Parathyroid adenoma (tissue), 2 donors: Measurements from ENCODE around the gene CDH13.

Experiments
- H2AFZ ChIP-seq: fragments of 300-600 bp; sonication (generic); one replicate; pipeline ENCODE4 v1.7.0; 2017; ENCODE audit warnings: antibody characterized with exemption, mild to moderate bottlenecking
- H3K27ac ChIP-seq: fragments of 300-600 bp; sonication (generic); one replicate; pipeline ENCODE4 v1.7.0; 2017
- H3K27me3 ChIP-seq: fragments of 300-600 bp; sonication (generic); one replicate; pipeline ENCODE4 v1.7.0; 2017; ENCODE audit warnings: low read length; ENCODE audit not compliant: control insufficient read depth, insufficient read depth
- H3K36me3 ChIP-seq: fragments of 300-600 bp; sonication (generic); one replicate; pipeline ENCODE4 v1.7.0; 2017; ENCODE audit warnings: low read length; ENCODE audit not compliant: control insufficient read depth, insufficient read depth
- H3K4me1 ChIP-seq: fragments of 300-600 bp; sonication (generic); one replicate; pipeline ENCODE4 v1.7.0; 2017; ENCODE audit warnings: control low read depth
- H3K4me2 ChIP-seq: fragments of 300-600 bp; sonication (generic); one replicate; pipeline ENCODE4 v1.7.0; 2017; ENCODE audit warnings: low read length
- H3K4me3 ChIP-seq: fragments of 300-600 bp; sonication (generic); one replicate; pipeline ENCODE4 v1.7.0; 2017; ENCODE audit warnings: low read depth, low read length
- H3K79me2 ChIP-seq: fragments of 300-600 bp; sonication (generic); one replicate; pipeline ENCODE4 v1.7.0; 2017; ENCODE audit warnings: control low read depth
- H3K9ac ChIP-seq: fragments of 300-600 bp; sonication (generic); one replicate; pipeline ENCODE4 v1.7.0; 2017; ENCODE audit warnings: mild to moderate bottlenecking
- H3K9me3 ChIP-seq: fragments of 300-600 bp; sonication (generic); one replicate; pipeline ENCODE4 v1.7.0; 2017; ENCODE audit warnings: low read length; ENCODE audit not compliant: control insufficient read depth
- TF ChIP-seq, protein P1 (sequence below): fragments of 300-600 bp; sonication (generic); IDR thresholded peaks from one replicate; pipeline ENCODE4 v1.7.0; 2017; ENCODE audit warnings: antibody characterized with exemption, mild to moderate bottlenecking
- donor health status: primary hyperparathyroidism.

CDH13 gene

DNA sequence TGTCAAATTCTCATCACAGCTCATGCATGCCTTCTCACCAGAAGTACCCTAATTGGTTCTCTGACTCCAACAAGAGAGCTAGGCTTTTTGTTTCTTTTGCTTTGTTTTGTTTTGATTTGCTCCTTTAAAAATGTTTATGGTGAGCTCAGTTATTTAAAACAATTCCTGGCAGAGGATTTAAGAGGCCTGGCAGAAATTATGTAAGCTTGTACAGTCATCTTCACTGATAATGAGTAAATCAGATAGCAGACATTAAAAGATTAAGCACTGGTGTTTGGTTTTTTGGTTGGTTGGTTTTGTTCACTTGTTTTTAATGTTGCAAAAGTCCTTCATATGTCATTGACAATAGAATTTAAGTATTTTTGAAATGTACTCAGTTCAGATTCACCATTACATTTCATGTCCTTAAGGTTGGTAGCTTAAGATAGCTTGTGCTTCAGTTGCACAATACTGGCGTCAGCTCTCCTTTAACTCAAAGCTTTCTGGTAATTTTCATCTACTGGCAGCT, 378.9 kb downstream of the CDH13 start:
- H3K27me3 ChIP-seq = no peaks in the 10 kb centered on the region
- no peaks in the 10 kb centered on the region for H3K9me3 ChIP-seq
- no peaks in the 10 kb centered on the region for H3K36me3 ChIP-seq
- no peaks in the 10 kb centered on the region for H3K79me2 ChIP-seq
- no peak overlapping the region for H3K9ac ChIP-seq
- TF ChIP-seq, protein P1, sequence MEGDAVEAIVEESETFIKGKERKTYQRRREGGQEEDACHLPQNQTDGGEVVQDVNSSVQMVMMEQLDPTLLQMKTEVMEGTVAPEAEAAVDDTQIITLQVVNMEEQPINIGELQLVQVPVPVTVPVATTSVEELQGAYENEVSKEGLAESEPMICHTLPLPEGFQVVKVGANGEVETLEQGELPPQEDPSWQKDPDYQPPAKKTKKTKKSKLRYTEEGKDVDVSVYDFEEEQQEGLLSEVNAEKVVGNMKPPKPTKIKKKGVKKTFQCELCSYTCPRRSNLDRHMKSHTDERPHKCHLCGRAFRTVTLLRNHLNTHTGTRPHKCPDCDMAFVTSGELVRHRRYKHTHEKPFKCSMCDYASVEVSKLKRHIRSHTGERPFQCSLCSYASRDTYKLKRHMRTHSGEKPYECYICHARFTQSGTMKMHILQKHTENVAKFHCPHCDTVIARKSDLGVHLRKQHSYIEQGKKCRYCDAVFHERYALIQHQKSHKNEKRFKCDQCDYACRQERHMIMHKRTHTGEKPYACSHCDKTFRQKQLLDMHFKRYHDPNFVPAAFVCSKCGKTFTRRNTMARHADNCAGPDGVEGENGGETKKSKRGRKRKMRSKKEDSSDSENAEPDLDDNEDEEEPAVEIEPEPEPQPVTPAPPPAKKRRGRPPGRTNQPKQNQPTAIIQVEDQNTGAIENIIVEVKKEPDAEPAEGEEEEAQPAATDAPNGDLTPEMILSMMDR = no peak
- no peak overlapping the region for H3K4me2 ChIP-seq
- H3K27ac ChIP-seq = no peak overlapping the region
- no peak overlapping the region for H3K4me3 ChIP-seq
- no peaks in the 10 kb centered on the region for H3K4me1 ChIP-seq
- H2AFZ ChIP-seq = peak overlapping the region; percentile 25

DNA sequence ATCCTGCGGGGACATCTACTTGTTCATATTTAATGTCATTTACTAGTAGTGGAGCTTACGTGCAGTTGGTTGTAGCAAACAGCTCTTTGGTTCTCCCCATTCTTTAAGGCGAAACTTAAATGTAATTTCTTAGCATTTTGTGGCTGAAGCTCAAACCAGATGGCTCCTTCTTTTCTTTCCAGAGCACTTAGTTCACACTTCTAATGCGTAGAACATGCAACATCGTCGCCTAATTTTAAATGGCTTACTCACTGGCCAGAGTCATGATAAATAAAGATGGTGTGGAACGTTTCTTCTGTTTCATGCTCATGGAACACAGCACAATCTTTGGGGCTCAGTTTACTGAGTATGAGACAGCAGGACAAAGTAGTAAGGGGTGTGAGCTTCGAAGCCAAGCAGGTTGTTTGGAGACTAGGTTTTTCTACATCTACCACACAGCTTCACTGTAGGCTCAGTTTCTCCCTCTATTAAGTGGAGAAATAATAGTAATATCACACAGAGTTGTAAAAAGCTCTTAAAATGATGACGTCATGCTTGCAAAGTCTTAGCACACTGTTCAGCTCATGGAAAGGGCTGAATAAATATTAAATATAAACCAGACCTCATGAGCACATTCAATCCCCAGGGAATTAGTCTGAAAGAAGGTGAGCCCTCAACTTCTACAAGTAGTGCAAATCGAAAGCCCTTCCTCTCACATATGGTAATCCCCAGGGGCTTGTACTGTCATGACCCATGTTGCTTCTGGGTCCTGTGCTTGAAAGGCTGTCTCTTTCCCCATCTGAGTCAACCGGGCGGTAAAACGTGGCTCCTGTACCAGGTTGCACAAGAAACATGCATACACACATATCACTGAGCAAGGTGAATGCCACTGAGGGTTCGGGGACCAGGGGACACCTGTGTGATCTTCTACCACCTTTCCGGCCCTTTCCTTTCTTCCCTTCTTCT, 384.3 kb downstream of the CDH13 start:
- H3K27ac ChIP-seq = no peak overlapping the region
- H3K4me3 ChIP-seq = no peak overlapping the region
- H3K36me3 ChIP-seq = no peaks in the 10 kb centered on the region

DNA sequence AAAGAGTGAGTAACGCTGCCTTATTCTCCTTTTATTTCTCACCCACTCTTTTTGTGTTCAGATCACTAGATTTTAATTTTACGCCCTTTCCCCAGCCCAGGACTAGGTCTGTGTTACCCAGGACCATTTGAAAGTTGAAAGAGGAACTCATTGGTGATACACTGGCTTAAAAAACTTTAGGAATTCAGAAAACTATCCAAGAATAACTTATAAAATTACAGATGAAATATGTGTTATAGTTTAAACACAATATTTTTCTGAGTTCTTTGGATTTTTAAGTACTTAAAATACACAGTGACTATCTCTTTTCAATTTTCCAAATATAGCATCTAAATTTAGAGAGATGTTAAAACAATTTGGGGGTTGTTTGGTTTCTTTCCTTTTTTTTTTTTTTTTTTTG, 385.2 kb downstream of the CDH13 start:
- no peaks in the 10 kb centered on the region for H3K79me2 ChIP-seq

More for the DNA sequence above, 384.3 kb downstream of the CDH13 start:
- Histone ChIP-seq H3K9me3 (no peaks in the 10 kb centered on the region), H3K79me2 (no peaks in the 10 kb centered on the region), H3K9ac (no peak overlapping the region), H3K4me2 (no peak overlapping the region), H3K27me3 (no peaks in the 10 kb centered on the region), H2AFZ (no peak overlapping the region), H3K4me1 (no peaks in the 10 kb centered on the region)
- TF ChIP-seq, protein P1 = no peak

DNA sequence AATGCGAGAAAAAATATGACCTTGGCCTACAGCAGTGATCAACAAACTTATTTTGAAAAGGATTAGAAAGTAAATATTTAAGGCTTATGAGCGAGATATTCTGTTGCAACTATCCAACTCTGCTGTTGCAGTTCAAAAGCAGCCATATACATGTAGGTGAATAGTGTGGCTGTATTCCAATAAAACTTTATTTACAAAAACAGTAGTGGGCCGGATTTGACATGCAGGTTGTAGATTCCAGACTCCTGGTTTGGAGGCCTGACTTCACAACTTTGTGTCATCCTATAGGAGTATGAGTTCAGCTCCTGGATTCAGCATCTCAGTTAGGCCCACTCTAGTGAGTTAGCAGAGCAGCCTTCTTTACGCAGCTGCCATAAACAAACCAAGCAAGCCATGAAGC, 386.3 kb downstream of the CDH13 start:
- Histone ChIP-seq H3K9ac (no peak overlapping the region), H3K27me3 (no peaks in the 10 kb centered on the region), H3K27ac (no peak overlapping the region), H3K4me2 (no peak overlapping the region), H2AFZ (no peak overlapping the region), H3K79me2 (no peaks in the 10 kb centered on the region), H3K4me1 (no peaks in the 10 kb centered on the region), H3K4me3 (no peak overlapping the region), H3K9me3 (no peaks in the 10 kb centered on the region), H3K36me3 (no peaks in the 10 kb centered on the region)
- TF ChIP-seq, protein P1 = no peak

More for the DNA sequence above, 385.2 kb downstream of the CDH13 start:
- Histone ChIP-seq H3K4me1 (no peaks in the 10 kb centered on the region), H2AFZ (no peak overlapping the region), H3K4me2 (no peak overlapping the region), H3K36me3 (no peaks in the 10 kb centered on the region), H3K9ac (no peak overlapping the region), H3K4me3 (no peak overlapping the region), H3K27ac (no peak overlapping the region), H3K27me3 (no peaks in the 10 kb centered on the region), H3K9me3 (no peaks in the 10 kb centered on the region)
- TF ChIP-seq, protein P1 = no peak
